Osteocyte (in vitro differentiated cells): ENCODE data around the gene CFAP45. TPM values are rescaled to one million over a fixed set of nuclear protein-coding genes. Genes with fewer than 3 reads are reported as not detected.

Experiments
- DNase-seq: peaks from one replicate; pipeline ENCODE4 v3.0.0; 2021; ENCODE audit warnings: mixed read lengths; ENCODE audit not compliant: unreplicated experiment; ENCODE audit errors: extremely low spot score
- H3K27ac Mint-ChIP-seq: one replicate; pipeline ENCODE4 v1.8.0; 2021; ENCODE audit warnings: mild to moderate bottlenecking, mixed read lengths; ENCODE audit not compliant: unreplicated experiment
- H3K27me3 Mint-ChIP-seq: one replicate; pipeline ENCODE4 v1.8.0; 2021; ENCODE audit warnings: mixed read lengths; ENCODE audit not compliant: unreplicated experiment
- H3K36me3 Mint-ChIP-seq: one replicate; pipeline ENCODE4 v1.8.0; 2021; ENCODE audit warnings: mixed read lengths; ENCODE audit not compliant: unreplicated experiment
- H3K4me1 Mint-ChIP-seq: one replicate; pipeline ENCODE4 v1.8.0; 2021; ENCODE audit warnings: mixed read lengths; ENCODE audit not compliant: unreplicated experiment
- H3K4me3 Mint-ChIP-seq: one replicate; pipeline ENCODE4 v1.8.0; 2021; ENCODE audit warnings: mild to moderate bottlenecking, moderate library complexity, mixed read lengths; ENCODE audit not compliant: unreplicated experiment
- H3K9me3 Mint-ChIP-seq: one replicate; pipeline ENCODE4 v1.8.0; 2021; ENCODE audit warnings: mixed read lengths; ENCODE audit not compliant: unreplicated experiment
- CTCF ChIP-seq: fragments of 200-600 bp; sonication (generic); IDR thresholded peaks from 2 replicates; pipeline ENCODE4 v1.5.0; 2021; ENCODE audit warnings: antibody characterized with exemption, mild to moderate bottlenecking, moderate library complexity
- total RNA-seq: library from RNA; stranded (reverse); gene quantifications from 2 replicates; pipeline ENCODE4 v1.2.1, GENCODE V29; 2021

Gene CFAP45
- total RNA-seq, 1 donor from 2014 or later, result 0.83 TPM

DNA sequence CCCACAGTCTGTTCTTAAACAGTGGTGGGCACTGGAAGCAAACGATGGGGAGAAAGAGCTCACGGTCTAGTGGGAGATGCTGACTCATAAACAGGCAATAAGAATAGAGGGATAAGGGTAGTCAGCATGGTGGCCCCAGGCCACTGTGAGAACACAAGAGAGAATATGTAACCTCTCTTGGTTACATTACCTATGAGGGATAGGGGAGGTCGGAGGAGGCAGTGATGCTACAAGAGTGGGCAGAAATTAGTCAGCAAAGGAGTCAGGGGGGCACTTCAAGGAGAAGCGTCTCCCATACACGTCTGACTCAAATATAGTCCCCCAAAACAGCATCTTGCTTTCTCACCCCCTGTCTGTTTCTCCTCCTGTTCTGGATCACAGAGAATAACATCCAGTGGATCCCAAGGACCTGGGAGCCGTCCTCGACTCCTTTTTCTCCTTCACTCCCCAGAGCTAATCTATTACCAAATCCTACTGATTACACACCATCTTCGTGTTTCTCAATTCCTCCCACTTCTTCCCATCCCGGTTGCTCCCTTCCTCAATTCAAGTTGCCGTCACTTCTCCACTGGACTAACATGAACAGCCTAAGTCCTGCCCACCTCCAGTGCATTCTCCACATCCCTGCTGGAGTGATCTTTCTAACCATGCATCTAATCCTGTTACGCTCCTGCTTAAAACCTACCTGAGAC, 71.2 kb downstream of the CFAP45 start:
- Mint-ChIP-seq H3K27ac (no peak overlapping the region), H3K9me3 (no peaks in the 10 kb centered on the region), H3K4me3 (no peak overlapping the region), H3K4me1 (peaks cover 13% of the 10 kb centered on the region), H3K27me3 (peaks cover 9% of the 10 kb centered on the region), H3K36me3 (no peaks in the 10 kb centered on the region)
- TF ChIP-seq CTCF, result no peak
- no peak for DNase-seq

DNA sequence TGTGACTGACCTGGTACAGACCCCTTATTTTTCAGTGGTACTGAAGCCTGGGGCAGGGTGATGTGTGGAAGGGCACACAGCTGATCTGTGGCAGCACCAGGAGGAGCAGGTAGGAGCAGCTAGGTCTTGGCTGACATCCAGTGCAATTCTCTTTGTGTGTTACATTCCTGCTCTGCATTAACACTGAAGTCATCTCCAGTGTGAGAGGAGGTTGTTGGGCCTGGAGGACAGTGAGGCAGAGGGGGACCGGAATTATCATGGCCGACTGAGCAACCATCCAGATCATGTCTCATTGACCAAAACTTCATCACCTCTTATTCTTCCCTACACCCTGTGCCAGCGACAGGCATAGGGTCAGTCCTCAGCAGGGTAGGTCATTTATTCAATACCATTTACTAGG, 71.8 kb downstream of the CFAP45 start:
- peaks cover 13% of the 10 kb centered on the region for H3K4me1 Mint-ChIP-seq
- DNase-seq, result no peak
- TF ChIP-seq CTCF, result no peak
- H3K36me3 Mint-ChIP-seq, result no peaks in the 10 kb centered on the region
- no peaks in the 10 kb centered on the region for H3K9me3 Mint-ChIP-seq
- H3K27me3 Mint-ChIP-seq, result peaks cover 13% of the 10 kb centered on the region
- H3K4me3 Mint-ChIP-seq, result no peak overlapping the region
- H3K27ac Mint-ChIP-seq, result no peak overlapping the region

- no peak overlapping the region for H3K27ac Mint-ChIP-seq
- no peaks in the 10 kb centered on the region for H3K36me3 Mint-ChIP-seq
- TF ChIP-seq CTCF, result no peak
- H3K4me3 Mint-ChIP-seq, result no peak overlapping the region
- peaks cover 13% of the 10 kb centered on the region for H3K4me1 Mint-ChIP-seq
- H3K9me3 Mint-ChIP-seq, result no peaks in the 10 kb centered on the region
- DNase-seq, result no peak
- H3K27me3 Mint-ChIP-seq, result peaks cover 17% of the 10 kb centered on the region
Measured at GRCh38 chr1:159827549-159827948, 72.4 kb downstream of the CFAP45 start.

- H3K36me3 Mint-ChIP-seq, result no peaks in the 10 kb centered on the region
- H3K4me1 Mint-ChIP-seq, result peaks cover 13% of the 10 kb centered on the region
- no peak for DNase-seq
- no peak for TF ChIP-seq CTCF
- H3K27me3 Mint-ChIP-seq, result peaks cover 22% of the 10 kb centered on the region
- H3K27ac Mint-ChIP-seq, result no peak overlapping the region
- no peak overlapping the region for H3K4me3 Mint-ChIP-seq
- no peaks in the 10 kb centered on the region for H3K9me3 Mint-ChIP-seq
Measured at GRCh38 chr1:159827102-159827490, 72.9 kb downstream of the CFAP45 start.

DNA sequence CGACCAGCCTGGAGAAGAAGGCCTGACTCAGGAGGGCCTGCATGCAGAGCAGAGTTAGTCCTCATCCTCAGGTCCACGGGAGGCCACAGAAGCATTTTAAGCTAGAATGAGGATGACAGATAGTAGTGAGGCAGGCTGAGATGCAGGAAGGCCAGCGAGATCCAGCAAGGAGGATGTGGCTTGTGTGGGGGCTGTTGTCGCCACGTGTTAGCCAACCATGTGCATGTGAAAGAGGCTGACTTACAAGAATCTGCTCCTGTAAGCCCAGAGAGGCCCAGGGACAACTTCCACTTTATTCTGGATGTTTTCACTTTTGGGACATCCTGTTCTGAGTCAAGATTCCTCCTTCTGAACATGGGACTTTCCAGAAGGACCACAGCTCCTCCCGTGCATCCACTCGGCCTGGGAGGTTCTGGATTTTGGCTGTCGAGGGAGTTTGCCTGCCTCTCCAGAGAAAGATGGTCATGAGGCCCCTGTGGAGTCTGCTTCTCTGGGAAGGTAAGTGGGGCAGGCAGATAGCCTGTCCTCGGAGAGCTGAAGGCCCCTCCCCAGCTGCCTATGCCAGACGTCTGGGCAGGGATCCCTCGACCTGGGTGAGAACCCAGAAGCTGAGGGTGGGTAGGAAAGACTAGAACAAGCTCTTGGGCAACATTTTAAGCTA, 73.4 kb downstream of the CFAP45 start, which contains the start of gene SLAMF8:
Gene SLAMF8, plus strand, starts transcription at position 433 of the 661 bp plus-strand sequence. Its CDS starts 26 bp downstream, at position 459.
- H3K4me1 Mint-ChIP-seq, result peaks cover 13% of the 10 kb centered on the region
- no peaks in the 10 kb centered on the region for H3K36me3 Mint-ChIP-seq
- H3K27me3 Mint-ChIP-seq, result peaks cover 24% of the 10 kb centered on the region
- H3K9me3 Mint-ChIP-seq, result no peaks in the 10 kb centered on the region
- DNase-seq, result no peak
- TF ChIP-seq CTCF, result no peak
- H3K4me3 Mint-ChIP-seq, result no peak within 1 kb of the TSS
- no peak within 1 kb of the TSS for H3K27ac Mint-ChIP-seq
